Upper lobe of left lung (tissue), 4 donors: ENCODE data around the gene AHSG.

Source experiments
- CTCF ChIP-seq, 6 experiments: fragments of 450-650 bp in 4 of 6; fragments of 200-600 bp in 2 of 6; sonication (generic) in 2 of 6; IDR thresholded peaks; one replicate each; pipeline ENCODE4 v1.5.1; 2016 to 2019; ENCODE audit warnings: antibody characterized with exemption in 6 of 6
- POLR2AphosphoS5 ChIP-seq, 2 donors: sonication (generic); formaldehyde crosslinking; IDR thresholded peaks; one replicate each; pipeline ENCODE4 v1.5.1; 2017; ENCODE audit warnings: antibody characterized with exemption in 2 of 2

DNA sequence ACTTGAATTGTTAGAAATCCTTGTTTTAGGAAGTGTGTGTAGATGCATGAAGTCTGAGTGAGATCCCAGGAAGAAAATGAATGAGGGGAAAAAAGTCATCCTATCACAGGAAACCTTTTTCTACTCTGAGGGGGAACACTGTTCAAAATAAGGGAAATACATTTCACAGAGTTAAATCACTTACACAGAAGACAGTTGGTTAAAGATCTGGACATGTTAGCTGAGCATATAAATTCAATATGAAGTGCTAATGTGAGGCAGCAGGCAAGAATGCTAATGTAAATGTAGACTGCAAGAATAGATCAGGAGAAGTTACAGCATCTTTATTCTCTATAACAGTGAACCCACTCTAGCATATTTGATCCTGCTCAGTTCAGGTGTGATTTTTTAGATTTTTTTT is 48.3 kb upstream of the AHSG start:
- TF ChIP-seq POLR2AphosphoS5 (IDR thresholded peaks at IDR 0.05): no peak
- no peak for TF ChIP-seq CTCF (IDR thresholded peaks at IDR 0.05)
